Central memory CD8-positive, alpha-beta T cell (primary cell): Measurements from ENCODE around the gene FNBP1L.

ENCODE experiments used
- ATAC-seq: fragments of 150-1000 bp; cut with Tn5 transposase; replicated peaks from 2 replicates; pipeline ENCODE4 v1.10.0; 2022; ENCODE audit warnings: mild to moderate bottlenecking, moderate FRiP score, moderate number of reproducible peaks; ENCODE audit not compliant: poor library complexity, severe bottlenecking; ENCODE audit errors: extremely low read depth
- DNase-seq, 2 donors: peaks; one replicate each; pipeline ENCODE4 v3.0.0; 2021; ENCODE audit warnings: low spot score in 2 of 2
- H3K27ac Mint-ChIP-seq: one replicate; pipeline ENCODE4 v1.8.0; 2022; ENCODE audit warnings: low read depth, mild to moderate bottlenecking, moderate library complexity, mixed read lengths
- H3K27me3 Mint-ChIP-seq: one replicate; pipeline ENCODE4 v1.8.0; 2022; ENCODE audit warnings: mixed read lengths
- H3K36me3 Mint-ChIP-seq: one replicate; pipeline ENCODE4 v1.8.0; 2022; ENCODE audit warnings: mild to moderate bottlenecking, moderate library complexity, mixed read lengths; ENCODE audit not compliant: insufficient read depth
- H3K4me1 Mint-ChIP-seq: one replicate; pipeline ENCODE4 v1.8.0; 2022; ENCODE audit warnings: mixed read lengths
- H3K4me3 Mint-ChIP-seq: one replicate; pipeline ENCODE4 v1.8.0; 2022; ENCODE audit warnings: mild to moderate bottlenecking, moderate library complexity, mixed read lengths
- H3K9me3 Mint-ChIP-seq: one replicate; pipeline ENCODE4 v1.8.0; 2022; ENCODE audit warnings: mixed read lengths

FNBP1L gene

DNA sequence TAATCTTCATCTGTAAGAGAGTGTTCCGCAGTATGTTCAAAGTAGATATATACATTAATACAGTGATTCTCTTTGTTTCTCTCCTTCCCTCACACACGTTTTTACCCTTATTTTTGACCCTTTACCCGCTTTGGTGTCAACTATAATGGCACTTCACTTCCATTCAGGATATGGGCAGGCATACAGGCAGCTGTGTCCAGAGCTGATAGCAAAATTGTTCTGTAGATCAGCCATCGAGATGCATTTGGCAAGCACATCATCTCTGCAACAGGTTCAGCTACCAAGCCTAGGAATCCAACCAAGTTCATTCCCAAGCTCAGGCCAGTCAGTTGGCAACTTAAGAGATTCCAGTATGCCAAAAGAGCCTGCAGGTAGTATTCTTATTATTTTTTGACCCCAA is 74.8 kb downstream of the FNBP1L start:
- H3K4me1 Mint-ChIP-seq = no peaks in the 10 kb centered on the region
- H3K4me3 Mint-ChIP-seq = no peak overlapping the region
- H3K27ac Mint-ChIP-seq = no peak overlapping the region
- no peak for DNase-seq
- no peaks in the 10 kb centered on the region for H3K36me3 Mint-ChIP-seq
- no peaks in the 10 kb centered on the region for H3K9me3 Mint-ChIP-seq
- H3K27me3 Mint-ChIP-seq = peaks cover 44% of the 10 kb centered on the region
- ATAC-seq = no peak

DNA sequence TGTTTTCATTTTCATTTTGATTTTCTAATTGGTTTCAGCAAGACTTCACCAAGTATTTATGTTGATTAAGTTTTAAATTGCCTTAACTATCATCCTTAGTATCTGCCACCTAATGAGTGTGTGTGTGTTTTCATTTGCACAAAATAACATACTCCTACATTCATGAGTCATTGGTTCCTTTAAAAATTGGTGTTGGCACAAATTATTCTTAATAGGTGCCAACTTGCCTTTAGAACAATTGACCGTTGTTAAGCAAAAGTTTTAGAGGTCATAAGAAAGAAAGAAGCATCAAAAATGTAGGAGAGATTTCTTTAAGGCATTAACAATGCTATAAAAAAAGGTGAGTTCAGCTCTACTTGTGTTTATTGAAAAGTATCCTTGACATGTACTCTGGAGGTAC is 77.5 kb downstream of the FNBP1L start:
- H3K4me1 Mint-ChIP-seq = no peaks in the 10 kb centered on the region
- peaks cover 62% of the 10 kb centered on the region for H3K27me3 Mint-ChIP-seq
- H3K36me3 Mint-ChIP-seq = no peaks in the 10 kb centered on the region
- H3K27ac Mint-ChIP-seq = no peak overlapping the region
- no peak for ATAC-seq
- no peak overlapping the region for H3K4me3 Mint-ChIP-seq
- DNase-seq = no peak
- H3K9me3 Mint-ChIP-seq = no peaks in the 10 kb centered on the region

DNA sequence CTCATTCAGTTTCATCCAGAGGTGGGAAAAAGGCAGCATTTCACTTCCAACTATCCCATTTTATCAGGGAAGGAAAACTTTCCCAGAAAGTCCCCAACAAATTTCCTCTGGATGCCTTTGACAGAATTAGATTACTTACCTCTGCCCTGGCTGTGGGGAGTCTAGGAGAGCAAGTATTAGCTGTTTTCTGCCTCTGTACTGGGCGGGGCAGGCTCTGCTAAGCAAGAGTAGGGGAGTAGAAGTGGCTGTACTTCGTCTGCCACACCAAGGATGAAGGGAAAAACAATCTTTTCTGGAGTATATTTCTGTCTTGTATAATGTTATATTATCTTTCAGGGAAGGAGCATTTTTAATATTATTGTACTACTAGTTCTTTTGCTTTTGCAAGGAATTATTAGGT is 78.5 kb downstream of the FNBP1L start:
- Mint-ChIP-seq H3K36me3 (no peaks in the 10 kb centered on the region), H3K4me1 (no peaks in the 10 kb centered on the region), H3K4me3 (no peak overlapping the region), H3K27me3 (peaks cover 71% of the 10 kb centered on the region), H3K27ac (no peak overlapping the region), H3K9me3 (no peaks in the 10 kb centered on the region)
- ATAC-seq (no peak), DNase-seq (no peak)

DNA sequence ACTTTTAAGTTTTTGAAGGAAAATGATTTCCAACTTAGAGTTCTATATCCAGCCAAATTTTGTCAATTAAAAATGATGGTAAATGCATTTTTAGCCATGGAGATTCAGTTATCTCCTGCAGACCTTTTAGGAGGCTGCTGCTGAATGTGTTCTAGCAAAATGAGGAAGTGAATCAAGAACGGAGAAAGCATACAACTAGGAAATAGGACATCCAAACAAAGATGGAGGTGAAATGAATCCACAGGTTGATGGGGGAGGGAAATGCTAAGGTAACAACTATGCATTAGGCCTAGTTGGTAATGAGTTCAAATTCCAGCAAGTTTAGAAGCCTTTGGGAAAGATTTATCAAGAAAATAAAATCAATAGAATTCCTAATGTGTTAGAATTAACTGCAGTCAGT is 80.5 kb downstream of the FNBP1L start:
- Mint-ChIP-seq H3K4me1 (no peaks in the 10 kb centered on the region), H3K27ac (no peak overlapping the region), H3K36me3 (no peaks in the 10 kb centered on the region), H3K27me3 (peaks cover 58% of the 10 kb centered on the region), H3K4me3 (no peak overlapping the region), H3K9me3 (no peaks in the 10 kb centered on the region)
- DNase-seq (no peak), ATAC-seq (no peak)

DNA sequence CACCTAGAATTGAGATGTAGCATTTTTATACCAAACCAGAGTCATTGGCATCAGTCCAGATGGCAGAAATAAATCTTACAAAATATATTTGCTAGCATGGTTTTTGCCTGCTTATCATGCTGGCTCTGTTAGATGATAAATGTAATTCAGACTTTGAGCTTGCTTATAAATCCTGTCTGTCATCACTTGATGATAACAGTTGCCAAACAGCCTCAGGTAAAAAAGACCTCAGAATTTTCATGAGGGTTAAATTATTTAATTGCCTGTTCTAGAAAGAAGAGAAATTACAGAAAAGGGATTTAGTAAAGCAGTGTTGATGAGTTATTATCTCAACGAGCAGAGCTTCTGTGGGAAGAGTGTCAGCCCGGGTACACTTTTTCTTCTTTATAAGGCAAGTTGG is 83.3 kb downstream of the FNBP1L start:
- peaks cover 59% of the 10 kb centered on the region for H3K27me3 Mint-ChIP-seq
- ATAC-seq (no peak), DNase-seq (no peak)
- H3K36me3 Mint-ChIP-seq = no peaks in the 10 kb centered on the region
- no peaks in the 10 kb centered on the region for H3K4me1 Mint-ChIP-seq
- H3K27ac Mint-ChIP-seq = no peak overlapping the region
- no peaks in the 10 kb centered on the region for H3K9me3 Mint-ChIP-seq
- no peak overlapping the region for H3K4me3 Mint-ChIP-seq

DNA sequence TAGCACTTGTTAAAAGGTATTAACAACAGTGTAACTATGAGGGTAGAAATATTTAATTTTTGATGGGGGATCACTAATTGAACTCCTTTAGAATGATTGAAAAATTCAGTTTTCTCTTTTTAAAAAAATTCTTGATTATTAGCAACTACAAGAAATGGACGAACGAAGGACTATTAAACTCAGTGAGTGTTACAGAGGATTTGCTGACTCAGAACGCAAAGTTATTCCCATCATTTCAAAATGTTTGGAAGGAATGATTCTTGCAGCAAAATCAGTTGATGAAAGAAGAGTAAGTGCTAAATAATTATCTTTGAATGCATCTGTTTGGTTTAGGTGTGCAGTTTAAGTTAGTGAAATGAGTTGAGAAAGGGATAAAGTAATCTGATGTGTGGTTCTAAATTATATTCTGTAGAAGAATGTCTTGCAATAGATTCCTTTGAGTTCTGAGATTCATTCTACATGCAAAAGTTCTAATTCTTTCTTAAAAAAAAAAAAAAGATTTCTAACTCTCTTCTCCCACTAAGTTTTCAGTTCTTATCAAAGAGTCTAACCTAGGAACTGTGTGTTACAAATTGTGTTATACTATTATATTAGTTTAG is 85.0 kb downstream of the FNBP1L start:
- Mint-ChIP-seq H3K27ac (no peak overlapping the region), H3K4me3 (no peak overlapping the region), H3K27me3 (peaks cover 59% of the 10 kb centered on the region), H3K4me1 (no peaks in the 10 kb centered on the region), H3K36me3 (no peaks in the 10 kb centered on the region), H3K9me3 (no peaks in the 10 kb centered on the region)
- no peak for ATAC-seq
- no peak for DNase-seq

DNA sequence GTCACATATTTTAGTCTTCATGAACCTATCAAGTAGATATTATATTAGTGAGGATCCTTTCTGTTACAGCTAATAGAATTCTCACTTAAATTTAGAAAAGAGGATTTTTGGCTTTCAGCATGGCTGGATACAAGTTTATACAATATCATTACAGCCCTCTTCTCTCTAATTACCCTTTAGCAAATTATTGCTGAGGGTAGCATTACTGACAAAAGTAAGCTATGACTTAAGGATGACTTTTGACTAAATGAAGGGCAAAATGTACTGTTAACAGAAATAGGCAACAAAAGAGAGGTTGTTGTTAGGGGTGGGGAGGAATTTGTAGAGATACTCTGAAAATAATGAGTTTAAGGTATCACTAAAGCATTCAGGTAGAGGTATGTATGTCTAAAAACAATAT is 85.8 kb downstream of the FNBP1L start:
- no peaks in the 10 kb centered on the region for H3K9me3 Mint-ChIP-seq
- no peaks in the 10 kb centered on the region for H3K4me1 Mint-ChIP-seq
- no peak overlapping the region for H3K4me3 Mint-ChIP-seq
- DNase-seq (no peak), ATAC-seq (no peak)
- no peak overlapping the region for H3K27ac Mint-ChIP-seq
- H3K27me3 Mint-ChIP-seq = peaks cover 57% of the 10 kb centered on the region
- no peaks in the 10 kb centered on the region for H3K36me3 Mint-ChIP-seq

DNA sequence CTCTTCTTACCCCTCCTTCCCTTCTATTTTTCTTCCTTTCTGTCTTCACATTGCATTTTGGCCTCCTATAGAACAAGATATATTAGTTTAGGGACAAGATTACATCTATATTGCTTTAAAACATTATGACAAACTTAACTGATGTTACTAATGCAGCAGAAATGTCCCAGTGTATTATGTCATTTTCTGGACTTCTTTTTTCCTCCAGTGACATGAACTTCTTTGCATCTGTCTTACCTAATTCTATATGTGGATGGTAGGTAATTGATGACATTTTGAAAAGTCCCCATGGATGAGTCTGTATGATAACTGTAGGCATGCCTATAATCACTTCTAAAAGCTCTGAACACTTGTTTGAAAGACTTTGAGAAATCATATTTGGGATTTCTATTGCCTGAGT is 89.5 kb downstream of the FNBP1L start:
- H3K4me3 Mint-ChIP-seq = no peak overlapping the region
- no peaks in the 10 kb centered on the region for H3K36me3 Mint-ChIP-seq
- H3K27ac Mint-ChIP-seq = no peak overlapping the region
- ATAC-seq = no peak
- peaks cover 47% of the 10 kb centered on the region for H3K27me3 Mint-ChIP-seq
- no peaks in the 10 kb centered on the region for H3K4me1 Mint-ChIP-seq
- H3K9me3 Mint-ChIP-seq = no peaks in the 10 kb centered on the region
- DNase-seq = no peak

DNA sequence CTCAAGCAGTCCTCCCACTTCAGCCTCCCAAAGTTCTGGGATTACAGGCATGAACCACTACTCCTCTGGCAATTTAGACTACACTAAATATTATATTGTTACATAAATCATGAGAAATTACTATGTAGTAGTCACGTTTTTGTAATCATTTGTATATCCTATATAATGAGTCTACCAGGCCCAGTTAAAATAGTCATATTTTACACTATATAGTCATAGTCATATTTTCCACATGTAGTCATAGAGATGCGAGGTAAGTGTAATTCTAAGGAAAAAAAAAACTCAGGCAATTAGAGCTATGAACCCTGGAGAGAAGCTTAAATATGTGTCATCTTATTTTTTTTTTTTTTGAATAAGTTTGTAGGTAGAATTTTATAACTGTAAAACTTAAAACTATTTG is 90.0 kb downstream of the FNBP1L start:
- H3K27me3 Mint-ChIP-seq = peaks cover 47% of the 10 kb centered on the region
- H3K9me3 Mint-ChIP-seq = no peaks in the 10 kb centered on the region
- H3K36me3 Mint-ChIP-seq = no peaks in the 10 kb centered on the region
- ATAC-seq (no peak), DNase-seq (no peak)
- H3K4me3 Mint-ChIP-seq = no peak overlapping the region
- H3K27ac Mint-ChIP-seq = no peak overlapping the region
- H3K4me1 Mint-ChIP-seq = no peaks in the 10 kb centered on the region

DNA sequence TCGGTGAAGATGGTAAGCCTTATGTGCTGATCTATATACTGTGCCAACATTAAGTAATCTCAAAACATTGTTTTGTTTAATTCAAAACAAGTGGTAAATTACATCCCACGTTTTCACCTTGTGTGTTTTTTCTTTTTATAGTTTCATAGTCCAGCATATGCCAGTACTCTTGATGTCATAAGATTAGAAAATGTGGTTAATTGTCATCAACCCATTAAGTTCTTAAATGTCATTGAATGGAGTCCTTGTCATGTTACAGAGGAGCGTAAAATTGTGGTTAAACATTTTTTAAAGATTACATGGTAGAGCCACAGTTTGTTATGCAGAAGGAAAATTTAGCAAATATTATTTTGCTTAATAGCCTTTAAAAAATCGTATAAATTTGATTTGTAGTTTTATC is 93.1 kb downstream of the FNBP1L start:
- peaks cover 45% of the 10 kb centered on the region for H3K27me3 Mint-ChIP-seq
- no peak overlapping the region for H3K4me3 Mint-ChIP-seq
- DNase-seq (no peak), ATAC-seq (no peak)
- no peaks in the 10 kb centered on the region for H3K4me1 Mint-ChIP-seq
- H3K27ac Mint-ChIP-seq = no peak overlapping the region
- no peaks in the 10 kb centered on the region for H3K36me3 Mint-ChIP-seq
- H3K9me3 Mint-ChIP-seq = no peaks in the 10 kb centered on the region

DNA sequence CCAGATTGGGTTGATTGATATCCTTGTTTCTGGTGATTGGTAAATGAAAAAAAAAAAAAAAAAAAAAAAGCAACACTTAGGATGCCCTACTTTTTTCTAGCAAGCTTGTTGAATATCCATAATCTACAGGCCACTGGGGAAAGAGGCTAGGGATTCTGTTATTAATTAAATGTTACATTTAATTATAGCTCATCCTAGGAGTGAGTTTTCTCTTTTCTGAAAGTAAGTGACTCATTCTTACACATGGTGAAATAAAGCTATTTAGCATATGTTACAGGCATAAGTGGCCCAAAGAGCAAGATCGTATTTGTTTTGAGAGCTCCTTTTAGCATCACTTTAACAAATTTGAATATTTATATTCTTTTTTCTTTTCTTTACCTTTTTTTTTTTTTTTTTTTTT is 94.5 kb downstream of the FNBP1L start:
- Mint-ChIP-seq H3K4me3 (no peak overlapping the region), H3K27me3 (peaks cover 31% of the 10 kb centered on the region), H3K9me3 (no peaks in the 10 kb centered on the region), H3K27ac (no peak overlapping the region), H3K4me1 (no peaks in the 10 kb centered on the region), H3K36me3 (no peaks in the 10 kb centered on the region)
- ATAC-seq (no peak), DNase-seq (no peak)

DNA sequence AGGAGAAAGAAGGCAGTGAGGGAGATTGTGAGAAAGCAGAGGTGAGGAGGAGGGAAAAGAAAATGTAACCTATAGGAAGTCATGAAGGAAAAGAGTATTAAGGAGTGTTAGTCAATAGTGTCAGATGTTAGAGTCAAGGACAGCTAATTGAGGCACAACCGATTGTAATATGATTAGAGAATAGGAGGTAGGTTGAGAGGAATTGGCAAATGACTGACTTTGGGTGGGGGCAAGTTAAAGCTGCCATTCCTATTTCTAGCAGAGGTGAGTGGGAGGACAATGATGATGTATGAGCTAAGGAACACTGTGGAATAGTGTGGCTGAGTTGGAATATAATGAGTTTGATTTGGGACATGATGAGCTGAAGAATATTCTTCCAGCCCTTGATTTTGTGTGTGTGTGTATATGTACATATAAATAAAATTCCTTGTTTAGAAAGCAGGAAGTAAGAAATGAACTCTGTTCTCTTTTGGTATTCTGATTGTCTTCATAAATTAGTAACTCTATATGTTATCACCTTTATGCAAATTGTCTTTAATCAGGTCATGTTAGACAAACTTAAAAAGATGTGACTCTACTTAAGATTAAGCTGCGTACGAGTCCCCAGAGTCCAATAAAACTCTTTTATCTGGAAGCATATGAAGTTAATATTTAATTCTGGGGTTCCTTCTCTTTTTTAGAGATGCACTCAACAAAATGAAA is 98.4 kb downstream of the FNBP1L start:
- H3K4me1 Mint-ChIP-seq = no peaks in the 10 kb centered on the region
- no peak for ATAC-seq
- H3K27me3 Mint-ChIP-seq = peaks cover 23% of the 10 kb centered on the region
- H3K4me3 Mint-ChIP-seq = no peak overlapping the region
- no peak for DNase-seq
- H3K9me3 Mint-ChIP-seq = no peaks in the 10 kb centered on the region
- H3K27ac Mint-ChIP-seq = no peak overlapping the region
- no peaks in the 10 kb centered on the region for H3K36me3 Mint-ChIP-seq

DNA sequence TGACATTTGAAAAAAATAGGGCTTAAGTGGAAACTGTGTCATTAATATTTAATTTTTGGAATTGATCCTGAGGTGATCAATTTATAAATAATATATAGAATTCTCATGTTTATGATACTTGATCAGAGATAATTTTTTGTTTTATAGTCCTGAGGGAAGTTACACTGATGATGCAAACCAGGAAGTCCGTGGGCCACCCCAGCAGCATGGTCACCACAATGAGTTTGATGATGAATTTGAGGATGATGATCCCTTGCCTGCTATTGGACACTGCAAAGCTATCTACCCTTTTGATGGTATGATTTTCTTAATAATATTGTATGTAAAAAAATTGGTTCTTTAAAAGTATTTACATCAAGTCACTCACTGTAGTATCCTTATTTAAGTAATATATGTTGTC is 101.2 kb downstream of the FNBP1L start:
- DNase-seq (no peak), ATAC-seq (no peak)
- Mint-ChIP-seq H3K4me3 (no peak overlapping the region), H3K36me3 (no peaks in the 10 kb centered on the region), H3K27ac (no peak overlapping the region), H3K4me1 (no peaks in the 10 kb centered on the region), H3K9me3 (no peaks in the 10 kb centered on the region), H3K27me3 (peaks cover 49% of the 10 kb centered on the region)
